ENCODE data around the gene AMIGO2. TPM values are rescaled to one million over a fixed set of nuclear protein-coding genes. Genes with fewer than 3 reads are reported as not detected.

Gene AMIGO2
- total and polyA plus RNA-seq, 2 experiments from 2014 or later = 1.8 to 3.8 TPM

DNA sequence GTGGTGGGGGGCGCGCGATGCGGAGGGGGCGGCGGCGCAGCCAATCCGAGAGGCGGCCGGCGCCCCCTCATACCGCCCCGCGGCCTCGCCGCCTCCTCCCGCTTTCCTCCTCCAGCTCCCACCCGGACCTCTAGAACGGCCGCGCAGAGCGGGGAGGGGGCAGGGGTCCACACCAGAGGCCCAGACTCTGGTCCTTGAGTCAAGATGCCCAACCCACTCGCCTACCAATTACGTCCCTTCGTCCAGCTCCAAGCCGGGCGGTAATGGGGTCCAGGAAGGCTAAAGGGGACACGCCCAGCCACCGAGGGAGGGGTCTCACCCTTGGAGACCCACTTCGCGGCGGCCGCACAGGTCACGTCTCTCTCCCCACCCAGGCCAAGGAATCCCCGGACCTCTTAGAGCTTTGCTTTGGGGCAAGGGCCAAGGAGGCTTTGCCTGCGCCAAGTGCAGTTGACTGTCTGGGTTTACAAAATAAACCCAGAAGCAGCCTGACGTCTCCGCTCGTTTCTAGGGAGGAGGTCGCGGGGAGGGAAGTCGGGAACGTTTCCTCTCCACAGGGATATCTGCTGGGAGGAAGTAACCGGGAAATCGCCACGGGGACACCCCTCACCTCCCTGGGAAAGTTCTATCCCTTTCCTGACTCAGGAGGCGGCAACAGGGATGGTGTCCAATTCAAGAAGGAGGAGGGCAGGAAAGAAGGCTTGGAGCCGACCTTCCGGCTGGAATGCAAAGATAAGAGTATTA is 394 bp upstream of the AMIGO2 start:
- TF ChIP-seq JUNB (IDR thresholded peaks at IDR 0.05; ENCODE audit: unreplicated experiment) (no peak), POLR2AphosphoS5 (IDR thresholded peaks at IDR 0.05; ENCODE audit: low read depth) (peak; percentile 39; the same call in 1 of the 2 replicates)
- Mint-ChIP-seq H3K4me3 (peak overlapping the region; percentile 87), H3K9me3 (no peaks in the 10 kb centered on the region), H3K27ac (no peak overlapping the region; the same call in 1 of the 2 replicates), H3K36me3 (ENCODE audit: low read depth) (no peaks in the 10 kb centered on the region), H3K27me3 (ENCODE audit: insufficient read depth, low read depth, poor library complexity) (peaks cover 21% of the 10 kb centered on the region), H3K4me1 (peaks cover 49% of the 10 kb centered on the region)
- Histone ChIP-seq H3F3A (replicated peaks; ENCODE audit: low read depth) (no peaks in the 10 kb centered on the region), H4K20me1 (replicated peaks; ENCODE audit: insufficient read depth) (no peaks in the 10 kb centered on the region), H3K27ac (ENCODE audit: low read depth) (no peak overlapping the region), H3K4me3 (peak overlapping the region; percentile 85), H2AFZ (peak overlapping the region; percentile 98), H3K36me3 (ENCODE audit: insufficient read depth) (no peaks in the 10 kb centered on the region), H3K9me2 (ENCODE audit: insufficient read depth) (no peaks in the 10 kb centered on the region), H3K4me1 (ENCODE audit: insufficient read depth) (peaks cover 23% of the 10 kb centered on the region), H3K79me2 (replicated peaks; ENCODE audit: insufficient read depth) (no peaks in the 10 kb centered on the region), H3K27me3 (ENCODE audit: insufficient read depth) (peaks cover 36% of the 10 kb centered on the region), H3K4me2 (peak overlapping the region; percentile 95)
- DNase-seq (ENCODE audit: low spot score) (peak; percentile 64), ATAC-seq (peak; percentile 66)

DNA sequence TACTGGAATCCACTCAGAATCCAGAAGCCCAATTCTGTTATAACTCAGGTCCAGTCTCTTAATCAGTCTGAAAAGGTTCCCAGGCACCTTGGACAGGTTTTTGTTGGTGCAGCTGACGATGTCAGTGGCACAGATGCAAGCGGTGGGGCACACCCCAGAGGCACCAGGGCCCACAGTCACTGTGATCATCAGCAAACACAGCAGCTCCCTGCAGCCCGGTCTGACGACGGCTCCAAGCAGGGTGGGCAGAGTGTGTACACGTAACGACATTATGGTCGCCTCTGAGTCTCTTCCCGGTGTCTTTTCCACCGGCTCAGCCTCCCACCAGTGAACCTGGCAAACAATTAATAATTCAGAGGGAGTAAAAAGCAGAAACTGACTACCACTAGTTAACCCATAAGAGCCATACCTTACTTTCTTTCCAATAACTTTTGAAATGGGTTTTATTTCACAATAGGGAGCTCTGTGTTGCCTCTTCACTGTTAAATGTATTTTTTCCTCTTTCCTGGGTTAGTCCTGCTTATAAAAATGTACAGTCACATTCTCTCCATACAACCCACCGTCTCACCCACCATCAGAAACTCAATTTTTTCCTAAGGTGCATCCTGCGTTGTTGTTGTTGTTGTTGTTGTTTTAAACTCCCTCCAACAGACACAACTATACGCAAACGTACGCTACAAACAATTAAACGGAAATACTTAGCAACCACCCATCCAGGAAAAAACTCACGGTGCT is 859 bp downstream of the AMIGO2 start:
- H3K9me3 Mint-ChIP-seq = no peaks in the 10 kb centered on the region
- H4K20me1 ChIP-seq (replicated peaks; ENCODE audit: insufficient read depth) = no peaks in the 10 kb centered on the region
- TF ChIP-seq EZH2phosphoT487 (IDR thresholded peaks at IDR 0.05; ENCODE audit: unreplicated experiment) (no peak), CREB1 (CRISPR knock-in tag; IDR thresholded peaks at IDR 0.05; ENCODE audit: low read depth) (no peak), POLR2AphosphoS5 (IDR thresholded peaks at IDR 0.05; ENCODE audit: low read depth) (no peak)
- H3K4me1 ChIP-seq (ENCODE audit: insufficient read depth) = peaks cover 13% of the 10 kb centered on the region
- no peak overlapping the region for H3K27ac Mint-ChIP-seq
- H3F3A ChIP-seq (replicated peaks; ENCODE audit: low read depth) = no peaks in the 10 kb centered on the region
- no peak for DNase-seq (ENCODE audit: low spot score)
- H3K27me3 ChIP-seq (ENCODE audit: insufficient read depth) = peaks cover 36% of the 10 kb centered on the region
- ATAC-seq = peak; percentile 9; the same call in 1 of the 3 replicates
- H3K79me2 ChIP-seq (replicated peaks; ENCODE audit: insufficient read depth) = no peaks in the 10 kb centered on the region
- H3K4me3 Mint-ChIP-seq = peak overlapping the region; percentile 77
- H3K27me3 Mint-ChIP-seq (ENCODE audit: insufficient read depth, low read depth, poor library complexity) = peaks cover 21% of the 10 kb centered on the region
- H3K9me2 ChIP-seq (ENCODE audit: insufficient read depth) = no peaks in the 10 kb centered on the region
- H2AFZ ChIP-seq = peak overlapping the region; percentile 97
- no peak overlapping the region for H3K27ac ChIP-seq (ENCODE audit: low read depth)
- no peaks in the 10 kb centered on the region for H3K36me3 Mint-ChIP-seq (ENCODE audit: low read depth)
- peaks cover 42% of the 10 kb centered on the region for H3K4me1 Mint-ChIP-seq
- peak overlapping the region; percentile 95 for H3K4me2 ChIP-seq
- no peaks in the 10 kb centered on the region for H3K36me3 ChIP-seq (ENCODE audit: insufficient read depth)
- peak overlapping the region; percentile 85 for H3K4me3 ChIP-seq

DNA sequence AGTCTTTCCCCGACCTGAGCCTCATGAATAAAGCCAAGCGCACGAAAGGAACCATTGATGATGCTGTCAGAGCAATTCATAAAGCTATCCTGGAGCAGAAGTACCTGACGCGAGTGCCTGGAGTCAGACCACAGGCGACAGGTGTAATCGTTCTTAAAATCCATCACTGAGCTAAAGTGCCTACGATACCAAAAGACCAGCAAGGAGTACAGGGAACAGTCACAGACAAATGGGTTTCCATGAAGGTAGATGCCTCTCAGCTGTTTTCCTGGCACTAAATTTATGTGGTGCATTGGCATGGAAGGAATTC is 1.7 kb downstream of the AMIGO2 start:
- Histone ChIP-seq H3K4me3 (no peak overlapping the region), H3K4me2 (no peak overlapping the region), H2AFZ (no peak overlapping the region), H3K9me2 (ENCODE audit: insufficient read depth) (no peaks in the 10 kb centered on the region), H3K36me3 (ENCODE audit: insufficient read depth) (no peaks in the 10 kb centered on the region), H4K20me1 (replicated peaks; ENCODE audit: insufficient read depth) (no peaks in the 10 kb centered on the region), H3K4me1 (ENCODE audit: insufficient read depth) (peaks cover 8% of the 10 kb centered on the region), H3F3A (replicated peaks; ENCODE audit: low read depth) (no peaks in the 10 kb centered on the region), H3K79me2 (replicated peaks; ENCODE audit: insufficient read depth) (no peaks in the 10 kb centered on the region), H3K27ac (ENCODE audit: low read depth) (no peak overlapping the region), H3K27me3 (ENCODE audit: insufficient read depth) (peaks cover 36% of the 10 kb centered on the region)
- no peak for DNase-seq (ENCODE audit: low spot score)
- no peak overlapping the region for H3K27ac Mint-ChIP-seq
- H3K27me3 Mint-ChIP-seq (ENCODE audit: insufficient read depth, low read depth, poor library complexity) = peaks cover 21% of the 10 kb centered on the region
- no peaks in the 10 kb centered on the region for H3K36me3 Mint-ChIP-seq (ENCODE audit: low read depth)
- H3K4me1 Mint-ChIP-seq = peaks cover 34% of the 10 kb centered on the region
- no peaks in the 10 kb centered on the region for H3K9me3 Mint-ChIP-seq
- no peak for ATAC-seq
- no peak overlapping the region for H3K4me3 Mint-ChIP-seq
- TF ChIP-seq, protein P1, sequence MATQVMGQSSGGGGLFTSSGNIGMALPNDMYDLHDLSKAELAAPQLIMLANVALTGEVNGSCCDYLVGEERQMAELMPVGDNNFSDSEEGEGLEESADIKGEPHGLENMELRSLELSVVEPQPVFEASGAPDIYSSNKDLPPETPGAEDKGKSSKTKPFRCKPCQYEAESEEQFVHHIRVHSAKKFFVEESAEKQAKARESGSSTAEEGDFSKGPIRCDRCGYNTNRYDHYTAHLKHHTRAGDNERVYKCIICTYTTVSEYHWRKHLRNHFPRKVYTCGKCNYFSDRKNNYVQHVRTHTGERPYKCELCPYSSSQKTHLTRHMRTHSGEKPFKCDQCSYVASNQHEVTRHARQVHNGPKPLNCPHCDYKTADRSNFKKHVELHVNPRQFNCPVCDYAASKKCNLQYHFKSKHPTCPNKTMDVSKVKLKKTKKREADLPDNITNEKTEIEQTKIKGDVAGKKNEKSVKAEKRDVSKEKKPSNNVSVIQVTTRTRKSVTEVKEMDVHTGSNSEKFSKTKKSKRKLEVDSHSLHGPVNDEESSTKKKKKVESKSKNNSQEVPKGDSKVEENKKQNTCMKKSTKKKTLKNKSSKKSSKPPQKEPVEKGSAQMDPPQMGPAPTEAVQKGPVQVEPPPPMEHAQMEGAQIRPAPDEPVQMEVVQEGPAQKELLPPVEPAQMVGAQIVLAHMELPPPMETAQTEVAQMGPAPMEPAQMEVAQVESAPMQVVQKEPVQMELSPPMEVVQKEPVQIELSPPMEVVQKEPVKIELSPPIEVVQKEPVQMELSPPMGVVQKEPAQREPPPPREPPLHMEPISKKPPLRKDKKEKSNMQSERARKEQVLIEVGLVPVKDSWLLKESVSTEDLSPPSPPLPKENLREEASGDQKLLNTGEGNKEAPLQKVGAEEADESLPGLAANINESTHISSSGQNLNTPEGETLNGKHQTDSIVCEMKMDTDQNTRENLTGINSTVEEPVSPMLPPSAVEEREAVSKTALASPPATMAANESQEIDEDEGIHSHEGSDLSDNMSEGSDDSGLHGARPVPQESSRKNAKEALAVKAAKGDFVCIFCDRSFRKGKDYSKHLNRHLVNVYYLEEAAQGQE (IDR thresholded peaks at IDR 0.05; ENCODE audit: unreplicated experiment) = no peak
- TF ChIP-seq CTCF (conservative IDR thresholded peaks at IDR 0.05; ENCODE audit: low read depth in 2 of 2) = no peak
- no peak for TF ChIP-seq POLR2AphosphoS5 (IDR thresholded peaks at IDR 0.05; ENCODE audit: low read depth)
- no peak for TF ChIP-seq EZH2 (IDR thresholded peaks at IDR 0.05; ENCODE audit: low read depth, unreplicated experiment)
- TF ChIP-seq CREB1 (CRISPR knock-in tag; IDR thresholded peaks at IDR 0.05; ENCODE audit: low read depth) = no peak
- TF ChIP-seq, protein P2, sequence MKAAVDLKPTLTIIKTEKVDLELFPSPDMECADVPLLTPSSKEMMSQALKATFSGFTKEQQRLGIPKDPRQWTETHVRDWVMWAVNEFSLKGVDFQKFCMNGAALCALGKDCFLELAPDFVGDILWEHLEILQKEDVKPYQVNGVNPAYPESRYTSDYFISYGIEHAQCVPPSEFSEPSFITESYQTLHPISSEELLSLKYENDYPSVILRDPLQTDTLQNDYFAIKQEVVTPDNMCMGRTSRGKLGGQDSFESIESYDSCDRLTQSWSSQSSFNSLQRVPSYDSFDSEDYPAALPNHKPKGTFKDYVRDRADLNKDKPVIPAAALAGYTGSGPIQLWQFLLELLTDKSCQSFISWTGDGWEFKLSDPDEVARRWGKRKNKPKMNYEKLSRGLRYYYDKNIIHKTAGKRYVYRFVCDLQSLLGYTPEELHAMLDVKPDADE (IDR thresholded peaks at IDR 0.05) = no peak
- no peak for TF ChIP-seq ZNF114 (CRISPR knock-in tag; IDR thresholded peaks at IDR 0.05)
